B cell (primary cell): ENCODE measurements around the gene FHIT. TPM values are rescaled to one million over a fixed set of nuclear protein-coding genes. Genes with fewer than 3 reads are reported as not detected.

Experiments used
- ATAC-seq: fragments of 200-7000 bp; cut with Tn5 transposase; one replicate; pipeline ENCODE4 v1.10.0; 2021; ENCODE audit warnings: low read depth, mild to moderate bottlenecking, moderate number of reproducible peaks, moderate library complexity
- CTCF ChIA-PET: fragments of 350-600 bp; sonication (Branson Sonifier 250); formaldehyde crosslinking; loops from one replicate; lab custom pipeline; 2021; ENCODE audit warnings: antibody characterized with exemption, inconsistent platforms; lab: Charles Lee
- POLR2A ChIA-PET: fragments of 350-600 bp; sonication (Branson Sonifier 250); formaldehyde crosslinking; loops from one replicate; lab custom pipeline; 2021; ENCODE audit warnings: antibody characterized with exemption; lab: Charles Lee
- DNase-seq: peaks from one replicate; pipeline ENCODE4 v3.0.0; 2013
- H2AFZ ChIP-seq: 2 replicates; pipeline ENCODE4 v1.6.1; 2012; ENCODE audit warnings: mild to moderate bottlenecking, low read depth, low read length; ENCODE audit not compliant: insufficient read depth, poor library complexity, severe bottlenecking
- H3K27ac ChIP-seq, 2 donors: 1 replicate in 1 of 2; 2 replicates in 1 of 2; pipeline ENCODE4 v1.5.1; 2012 to 2013; ENCODE audit warnings: low read length in 2 of 2, mild to moderate bottlenecking in 2 of 2, moderate library complexity in 1 of 2
- H3K27me3 ChIP-seq, 4 experiments: fragments of 200-600 bp in 1 of 4; sonication (generic) in 1 of 4; replicated peaks in 1 of 4; 1 replicate in 2 of 4; 2 replicates in 2 of 4; pipeline versions ENCODE4 v1.6.1 to v1.7.0; 2013 to 2016; ENCODE audit warnings: low read length in 3 of 4, mild to moderate bottlenecking in 2 of 4, mixed read lengths in 1 of 4, moderate library complexity in 1 of 4; ENCODE audit not compliant: insufficient read depth in 4 of 4, control insufficient read depth in 3 of 4; ENCODE audit errors: control extremely low read depth in 1 of 4
- H3K36me3 ChIP-seq, 2 experiments: replicated peaks in 1 of 2; 1 replicate in 1 of 2; 2 replicates in 1 of 2; pipeline versions ENCODE4 v1.6.1 to v1.7.1; 2013; ENCODE audit warnings: low read length in 1 of 2; ENCODE audit not compliant: insufficient read depth in 2 of 2, control insufficient read depth in 1 of 2; ENCODE audit errors: control extremely low read depth in 1 of 2, extremely low read depth in 1 of 2
- H3K4me1 ChIP-seq, 2 donors: fragments of 200-600 bp in 1 of 2; sonication (generic) in 1 of 2; 1 replicate in 1 of 2; 2 replicates in 1 of 2; pipeline versions ENCODE4 v1.5.1 to v1.6.1; 2013 to 2017; ENCODE audit warnings: low read length in 2 of 2; ENCODE audit not compliant: control insufficient read depth in 2 of 2, insufficient read depth in 2 of 2
- H3K4me2 ChIP-seq: replicated peaks from 2 replicates; pipeline ENCODE3; 2012; ENCODE audit warnings: mild to moderate bottlenecking, low read depth, low read length; ENCODE audit not compliant: poor library complexity, severe bottlenecking
- H3K4me3 ChIP-seq, 5 experiments: fragments of 200-600 bp in 1 of 5; sonication (generic) in 1 of 5; 1 replicate in 3 of 5; 2 replicates in 2 of 5; pipeline versions ENCODE4 v1.5.1 to v1.7.0; 2011 to 2016; ENCODE audit warnings: low read length in 4 of 5, mild to moderate bottlenecking in 4 of 5, low read depth in 2 of 5, control low read depth in 1 of 5, moderate library complexity in 1 of 5; ENCODE audit not compliant: insufficient read depth in 1 of 5; ENCODE audit errors: control extremely low read depth in 1 of 5, extremely low read depth in 1 of 5
- H3K79me2 ChIP-seq: fragments of 200-600 bp; sonication (generic); one replicate; pipeline ENCODE4 v1.6.0; 2016; ENCODE audit warnings: low read length; ENCODE audit not compliant: control insufficient read depth, insufficient read depth
- H3K9ac ChIP-seq: fragments of 200-600 bp; sonication (generic); 2 replicates; pipeline ENCODE4 v1.6.1; 2017; ENCODE audit warnings: mild to moderate bottlenecking, low read length, moderate library complexity
- H3K9me3 ChIP-seq, 3 donors: one replicate each; pipeline versions ENCODE4 v1.6.1 to v1.7.1; 2013; ENCODE audit warnings: low read length in 2 of 3; ENCODE audit not compliant: control insufficient read depth in 2 of 3, insufficient read depth in 1 of 3; ENCODE audit errors: control extremely low read depth in 1 of 3
- H4K20me1 ChIP-seq: 2 replicates; pipeline ENCODE4 v1.6.0; 2012; ENCODE audit warnings: mild to moderate bottlenecking, low read length; ENCODE audit not compliant: insufficient read depth, control insufficient read depth, poor library complexity, severe bottlenecking
- H3K27ac Mint-ChIP-seq: one replicate; pipeline ENCODE4 v1.8.0; 2021; ENCODE audit warnings: mixed read lengths
- H3K27me3 Mint-ChIP-seq: one replicate; pipeline ENCODE4 v1.8.0; 2021; ENCODE audit warnings: mixed read lengths
- H3K4me1 Mint-ChIP-seq: one replicate; pipeline ENCODE4 v1.8.0; 2021; ENCODE audit warnings: mixed read lengths
- H3K4me3 Mint-ChIP-seq: one replicate; pipeline ENCODE4 v1.8.0; 2021; ENCODE audit warnings: mixed read lengths
- H3K9me3 Mint-ChIP-seq: one replicate; pipeline ENCODE4 v1.8.0; 2022; ENCODE audit warnings: mixed read lengths; ENCODE audit not compliant: insufficient read depth
- CTCF ChIP-seq: fragments of 200-600 bp; IDR thresholded peaks from one replicate; pipeline ENCODE4 v1.8.0; 2022; ENCODE audit warnings: antibody characterized with exemption, mild to moderate bottlenecking
- EZH2 ChIP-seq: IDR thresholded peaks from 2 replicates; pipeline ENCODE4 v1.6.1; 2012; ENCODE audit warnings: borderline replicate concordance, low read depth, mild to moderate bottlenecking, moderate library complexity, low read length; ENCODE audit not compliant: insufficient read depth, poor library complexity, severe bottlenecking
- WGBS: methylation state at CpG from one replicate; pipeline ENCODE4 v1.1.5; 2013; ENCODE audit warnings: missing lambda C conversion rate; ENCODE audit not compliant: insufficient coverage; 5-methylcytosine and 5-hydroxymethylcytosine counted together
- intact Hi-C: fragments of 100-400 bp; cut with micrococcal nuclease; formaldehyde crosslinking; loops from one replicate; pipeline ENCODE4 v1.10.0; 2022
- polyA plus RNA-seq: library from polyadenylated mRNA; depleted of rRNA; stranded (reverse); fragments of >200 nt; gene quantifications from 2 replicates; pipeline ENCODE4 v1.2.3, GENCODE V29; 2012
- total RNA-seq, 2 donors: library from RNA; stranded (reverse); fragments of 120-200 nt in 1 of 2; gene quantifications; 1 replicate in 1 of 2; 2 replicates in 1 of 2; pipeline versions ENCODE4 v1.2.3 to v1.2.4, GENCODE V29; 2013 to 2022

FHIT gene
- total and polyA plus RNA-seq, 2 donors (not counting 1 experiment from before 2014, with no cell fraction given) = 1.7 to 7.8 TPM

GRCh38 chr3:60854791-60855190, 396.5 kb downstream of the FHIT start:
- no peak overlapping the region for H3K4me2 ChIP-seq
- H3K27ac ChIP-seq = no peak overlapping the region
- no peaks in the 10 kb centered on the region for H3K27me3 ChIP-seq
- intact Hi-C loops = no loop called here
- no peaks in the 10 kb centered on the region for H4K20me1 ChIP-seq
- H3K4me1 ChIP-seq = no peaks in the 10 kb centered on the region
- no peak overlapping the region for H3K4me3 ChIP-seq
- CTCF ChIA-PET = no interaction called here
- ATAC-seq = no peak
- TF ChIP-seq EZH2 = no peak
- TF ChIP-seq CTCF = no peak
- no peak overlapping the region for H3K4me3 Mint-ChIP-seq
- no peaks in the 10 kb centered on the region for H3K4me1 Mint-ChIP-seq
- no peaks in the 10 kb centered on the region for H3K79me2 ChIP-seq
- H3K9me3 Mint-ChIP-seq = peaks cover 3% of the 10 kb centered on the region
- no peak overlapping the region for H2AFZ ChIP-seq
- H3K9me3 ChIP-seq = no peaks in the 10 kb centered on the region
- DNase-seq = no peak
- POLR2A ChIA-PET = no interaction called here
- WGBS = no CpG with 5 or more reads among the region's 1 CpG
- no peak overlapping the region for H3K9ac ChIP-seq
- H3K36me3 ChIP-seq = no peaks in the 10 kb centered on the region
- H3K27ac Mint-ChIP-seq = no peak overlapping the region
- no peaks in the 10 kb centered on the region for H3K27me3 Mint-ChIP-seq

- CTCF ChIA-PET = no interaction called here
- Histone ChIP-seq H3K27ac (no peak overlapping the region), H3K4me2 (no peak overlapping the region), H3K27me3 (no peaks in the 10 kb centered on the region), H3K9me3 (no peaks in the 10 kb centered on the region), H4K20me1 (no peaks in the 10 kb centered on the region), H3K9ac (no peak overlapping the region), H3K36me3 (no peaks in the 10 kb centered on the region), H3K79me2 (no peaks in the 10 kb centered on the region), H3K4me1 (no peaks in the 10 kb centered on the region), H2AFZ (no peak overlapping the region), H3K4me3 (no peak overlapping the region)
- Mint-ChIP-seq H3K9me3 (peaks cover 3% of the 10 kb centered on the region), H3K27ac (no peak overlapping the region), H3K27me3 (no peaks in the 10 kb centered on the region), H3K4me1 (no peaks in the 10 kb centered on the region), H3K4me3 (no peak overlapping the region)
- TF ChIP-seq CTCF (no peak), EZH2 (no peak)
- DNase-seq (no peak), ATAC-seq (no peak)
- intact Hi-C loops = no loop called here
- POLR2A ChIA-PET = no interaction called here
- no CpG with 5 or more reads among the region's 2 CpGs for WGBS
Observed at GRCh38 chr3:60847791-60848190, 403.5 kb downstream of the FHIT start.
